ENCODE measurements around the gene TFB1M.
"Not testable (repeated sequence)": the region's sequence is repeated elsewhere in the genome, so short reads cannot be mapped to it uniquely, and the experiment has no call there.

The TFB1M gene

GRCh38 chr6:155244434-155244833, 69.8 kb downstream of the TFB1M start:
- no peak for DNase-seq (ENCODE audit: low read depth in 2 of 2, low spot score in 1 of 2)

GRCh38 chr6:155241966-155242365, 72.3 kb downstream of the TFB1M start:
- DNase-seq (ENCODE audit: low read depth in 2 of 2, low spot score in 1 of 2) = no peak

- DNase-seq (ENCODE audit: low read depth in 2 of 2, low spot score in 1 of 2) = no peak
Observed at GRCh38 chr6:155240905-155241600, 73.2 kb downstream of the TFB1M start.

- no peak for DNase-seq (ENCODE audit: low read depth in 2 of 2, low spot score in 1 of 2)
Observed at GRCh38 chr6:155237613-155238012, 76.7 kb downstream of the TFB1M start.

- no peak for DNase-seq (ENCODE audit: low read depth in 2 of 2, low spot score in 1 of 2)
Observed at GRCh38 chr6:155235087-155235486, 79.2 kb downstream of the TFB1M start.

- DNase-seq (ENCODE audit: low read depth in 2 of 2, low spot score in 1 of 2) = no peak
Observed at GRCh38 chr6:155234687-155235086, 79.6 kb downstream of the TFB1M start.

- no peak for DNase-seq (ENCODE audit: low read depth in 2 of 2, low spot score in 1 of 2)
Observed at GRCh38 chr6:155234167-155234566, 80.1 kb downstream of the TFB1M start.

- DNase-seq (ENCODE audit: low read depth in 2 of 2, low spot score in 1 of 2) = no peak
Observed at GRCh38 chr6:155232848-155233247, 81.4 kb downstream of the TFB1M start.

- DNase-seq (ENCODE audit: low read depth in 2 of 2, low spot score in 1 of 2) = not testable (repeated sequence)
Observed at GRCh38 chr6:155230975-155231374, 83.3 kb downstream of the TFB1M start.

- DNase-seq (ENCODE audit: low read depth in 2 of 2, low spot score in 1 of 2) = no peak
Observed at GRCh38 chr6:155228546-155229166, 85.6 kb downstream of the TFB1M start.

GRCh38 chr6:155227046-155227445, 87.2 kb downstream of the TFB1M start:
- no peak for DNase-seq (ENCODE audit: low read depth in 2 of 2, low spot score in 1 of 2)

- no peak for DNase-seq (ENCODE audit: low read depth in 2 of 2, low spot score in 1 of 2)
Observed at GRCh38 chr6:155224618-155225017, 89.7 kb downstream of the TFB1M start.

GRCh38 chr6:155223646-155224451, 90.4 kb downstream of the TFB1M start:
- DNase-seq (ENCODE audit: low read depth in 2 of 2, low spot score in 1 of 2) = no peak

GRCh38 chr6:155222506-155222905, 91.8 kb downstream of the TFB1M start:
- no peak for DNase-seq (ENCODE audit: low read depth in 2 of 2, low spot score in 1 of 2)

- no peak for DNase-seq (ENCODE audit: low read depth in 2 of 2, low spot score in 1 of 2)
Observed at GRCh38 chr6:155221086-155221485, 93.2 kb downstream of the TFB1M start.

GRCh38 chr6:155219858-155220301, 94.4 kb downstream of the TFB1M start:
- no peak for DNase-seq (ENCODE audit: low read depth in 2 of 2, low spot score in 1 of 2)

GRCh38 chr6:155219299-155219698, 95.0 kb downstream of the TFB1M start:
- DNase-seq (ENCODE audit: low read depth in 2 of 2, low spot score in 1 of 2) = no peak

- DNase-seq (ENCODE audit: low read depth in 2 of 2, low spot score in 1 of 2) = not testable (repeated sequence)
Observed at GRCh38 chr6:155218711-155219110, 95.6 kb downstream of the TFB1M start.

- DNase-seq (ENCODE audit: low read depth in 2 of 2, low spot score in 1 of 2) = no peak
Observed at GRCh38 chr6:155216312-155217046, 97.8 kb downstream of the TFB1M start.

- DNase-seq (ENCODE audit: low read depth in 2 of 2, low spot score in 1 of 2) = no peak
Observed at GRCh38 chr6:155215906-155216305, 98.4 kb downstream of the TFB1M start.

- DNase-seq (ENCODE audit: low read depth in 2 of 2, low spot score in 1 of 2) = no peak
Observed at GRCh38 chr6:155213611-155214372, 100.5 kb downstream of the TFB1M start.
